Mucosa of rectum (tissue), 2 donors: ENCODE data around the gene NUTM2A.
"Not testable (repeated sequence)": the region's sequence is repeated elsewhere in the genome, so short reads cannot be mapped to it uniquely, and the experiment has no call there.

Experiments
- H3K27ac ChIP-seq, 2 donors: one replicate each; pipeline ENCODE4 v1.7.0; 2013; ENCODE audit warnings: inconsistent platforms in 2 of 2, low read depth in 2 of 2, low read length in 2 of 2
- H3K27me3 ChIP-seq, 2 donors: one replicate each; pipeline ENCODE4 v1.7.0; 2013; ENCODE audit warnings: low read length in 2 of 2; ENCODE audit not compliant: control insufficient read depth in 2 of 2, insufficient read depth in 2 of 2
- H3K36me3 ChIP-seq, 2 donors: one replicate each; pipeline ENCODE4 v1.7.0; 2013; ENCODE audit warnings: low read length in 2 of 2; ENCODE audit not compliant: control insufficient read depth in 2 of 2, insufficient read depth in 2 of 2
- H3K4me1 ChIP-seq, 2 donors: one replicate each; pipeline ENCODE4 v1.7.0; 2013; ENCODE audit warnings: low read length in 2 of 2, mild to moderate bottlenecking in 1 of 2; ENCODE audit not compliant: control insufficient read depth in 2 of 2, insufficient read depth in 2 of 2
- H3K4me3 ChIP-seq, 2 donors: one replicate each; pipeline ENCODE4 v1.7.0; 2013; ENCODE audit warnings: low read length in 2 of 2
- H3K9ac ChIP-seq, 2 donors: one replicate each; pipeline ENCODE4 v1.7.0; 2013; ENCODE audit warnings: low read length in 2 of 2, low read depth in 1 of 2, mild to moderate bottlenecking in 1 of 2
- H3K9me3 ChIP-seq, 2 donors: one replicate each; pipeline ENCODE4 v1.7.0; 2013; ENCODE audit warnings: low read length in 2 of 2; ENCODE audit not compliant: control insufficient read depth in 2 of 2
- donor health status: healthy.
- donor health status: Normal muscosa, but diverticular disease.

NUTM2A gene

GRCh38 chr10:87211848-87212247, 13.4 kb upstream of the NUTM2A start:
- H3K36me3 ChIP-seq = not testable (repeated sequence)

GRCh38 chr10:87213150-87213765, 12.0 kb upstream of the NUTM2A start:
- H3K4me1 ChIP-seq, H3K36me3 ChIP-seq, H3K4me3 ChIP-seq, H3K9me3 ChIP-seq, H3K9ac ChIP-seq, H3K27me3 ChIP-seq, H3K27ac ChIP-seq: not testable (repeated sequence)

More at GRCh38 chr10:87211848-87212247, 13.4 kb upstream of the NUTM2A start:
- H3K4me1 ChIP-seq, H3K9me3 ChIP-seq, H3K4me3 ChIP-seq, H3K27me3 ChIP-seq, H3K9ac ChIP-seq, H3K27ac ChIP-seq: not testable (repeated sequence)

GRCh38 chr10:87213806-87214205, 11.4 kb upstream of the NUTM2A start:
- not testable (repeated sequence) for H3K9me3 ChIP-seq, H3K4me1 ChIP-seq, H3K4me3 ChIP-seq, H3K27ac ChIP-seq, H3K9ac ChIP-seq, H3K36me3 ChIP-seq, H3K27me3 ChIP-seq

GRCh38 chr10:87216120-87216519, 9.1 kb upstream of the NUTM2A start:
- H3K9me3 ChIP-seq, H3K27me3 ChIP-seq, H3K4me1 ChIP-seq, H3K9ac ChIP-seq, H3K36me3 ChIP-seq, H3K4me3 ChIP-seq: not testable (repeated sequence)
- peak overlapping the region in 1 of 2 donors; percentile 37 for H3K27ac ChIP-seq

GRCh38 chr10:87219370-87219769, 5.9 kb upstream of the NUTM2A start:
- not testable (repeated sequence) for H3K9ac ChIP-seq, H3K9me3 ChIP-seq, H3K27ac ChIP-seq, H3K36me3 ChIP-seq, H3K4me1 ChIP-seq, H3K4me3 ChIP-seq, H3K27me3 ChIP-seq

GRCh38 chr10:87222789-87223188, 2.5 kb upstream of the NUTM2A start:
- not testable (repeated sequence) for H3K4me1 ChIP-seq, H3K27me3 ChIP-seq, H3K27ac ChIP-seq, H3K9me3 ChIP-seq, H3K4me3 ChIP-seq, H3K36me3 ChIP-seq, H3K9ac ChIP-seq

GRCh38 chr10:87228247-87228646, 3.0 kb downstream of the NUTM2A start:
- H3K9me3 ChIP-seq, H3K27ac ChIP-seq, H3K9ac ChIP-seq, H3K36me3 ChIP-seq, H3K27me3 ChIP-seq, H3K4me1 ChIP-seq, H3K4me3 ChIP-seq: not testable (repeated sequence)

DNA sequence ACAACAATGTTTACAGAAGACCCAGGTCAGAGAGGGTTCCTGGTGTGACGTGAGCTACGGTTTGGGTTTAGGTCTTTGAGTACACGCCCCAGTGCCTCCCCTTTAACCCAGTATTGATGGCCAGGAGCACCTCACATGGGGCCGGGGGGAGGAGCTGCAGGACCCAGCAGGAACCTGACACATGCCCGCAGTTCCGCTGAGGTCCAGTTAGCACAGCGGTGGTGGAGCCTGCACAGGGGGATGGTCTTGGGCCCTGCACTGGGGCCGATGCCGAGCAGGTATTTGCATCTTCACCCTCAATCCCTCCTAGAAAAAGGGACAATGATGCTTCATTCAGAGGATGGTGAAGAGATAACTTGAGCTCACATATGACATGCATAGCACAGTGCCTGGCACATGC, 4.0 kb downstream of the NUTM2A start:
- H3K9me3 ChIP-seq, H3K4me3 ChIP-seq, H3K9ac ChIP-seq, H3K27me3 ChIP-seq, H3K27ac ChIP-seq, H3K4me1 ChIP-seq, H3K36me3 ChIP-seq: not testable (repeated sequence)

- H3K4me1 ChIP-seq, H3K36me3 ChIP-seq, H3K4me3 ChIP-seq, H3K9ac ChIP-seq, H3K27ac ChIP-seq, H3K9me3 ChIP-seq, H3K27me3 ChIP-seq: not testable (repeated sequence)
Observed at GRCh38 chr10:87234854-87235253, 9.6 kb downstream of the NUTM2A start.

DNA sequence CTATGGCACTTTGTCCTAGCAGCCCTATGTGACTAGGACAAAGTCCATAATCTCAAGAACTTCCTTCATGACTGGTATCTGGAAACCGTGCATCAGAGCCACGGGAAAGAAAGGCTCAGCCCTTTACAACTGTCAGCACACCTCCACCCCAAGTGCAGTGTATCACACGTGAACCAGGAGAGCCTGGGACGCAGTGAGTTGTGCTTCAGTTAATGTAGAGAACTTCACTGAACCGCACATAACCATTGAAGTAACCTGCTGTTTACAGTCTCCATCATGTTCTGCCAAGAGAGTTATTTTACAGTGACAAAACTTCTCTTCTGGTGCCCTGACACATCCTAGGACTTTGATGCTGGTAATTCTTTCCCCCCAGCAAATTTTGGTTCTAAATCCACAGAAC, 12.0 kb downstream of the NUTM2A start:
- H3K9me3 ChIP-seq, H3K4me1 ChIP-seq, H3K9ac ChIP-seq, H3K27me3 ChIP-seq, H3K36me3 ChIP-seq, H3K4me3 ChIP-seq: not testable (repeated sequence)
- H3K27ac ChIP-seq = peak overlapping the region in 1 of 2 donors; percentile 71

GRCh38 chr10:87239346-87239808, 14.1 kb downstream of the NUTM2A start:
- H3K9ac ChIP-seq, H3K4me3 ChIP-seq, H3K27me3 ChIP-seq, H3K36me3 ChIP-seq, H3K27ac ChIP-seq, H3K9me3 ChIP-seq, H3K4me1 ChIP-seq: not testable (repeated sequence)
